ENCODE results near the gene B3GAT1.

DNA sequence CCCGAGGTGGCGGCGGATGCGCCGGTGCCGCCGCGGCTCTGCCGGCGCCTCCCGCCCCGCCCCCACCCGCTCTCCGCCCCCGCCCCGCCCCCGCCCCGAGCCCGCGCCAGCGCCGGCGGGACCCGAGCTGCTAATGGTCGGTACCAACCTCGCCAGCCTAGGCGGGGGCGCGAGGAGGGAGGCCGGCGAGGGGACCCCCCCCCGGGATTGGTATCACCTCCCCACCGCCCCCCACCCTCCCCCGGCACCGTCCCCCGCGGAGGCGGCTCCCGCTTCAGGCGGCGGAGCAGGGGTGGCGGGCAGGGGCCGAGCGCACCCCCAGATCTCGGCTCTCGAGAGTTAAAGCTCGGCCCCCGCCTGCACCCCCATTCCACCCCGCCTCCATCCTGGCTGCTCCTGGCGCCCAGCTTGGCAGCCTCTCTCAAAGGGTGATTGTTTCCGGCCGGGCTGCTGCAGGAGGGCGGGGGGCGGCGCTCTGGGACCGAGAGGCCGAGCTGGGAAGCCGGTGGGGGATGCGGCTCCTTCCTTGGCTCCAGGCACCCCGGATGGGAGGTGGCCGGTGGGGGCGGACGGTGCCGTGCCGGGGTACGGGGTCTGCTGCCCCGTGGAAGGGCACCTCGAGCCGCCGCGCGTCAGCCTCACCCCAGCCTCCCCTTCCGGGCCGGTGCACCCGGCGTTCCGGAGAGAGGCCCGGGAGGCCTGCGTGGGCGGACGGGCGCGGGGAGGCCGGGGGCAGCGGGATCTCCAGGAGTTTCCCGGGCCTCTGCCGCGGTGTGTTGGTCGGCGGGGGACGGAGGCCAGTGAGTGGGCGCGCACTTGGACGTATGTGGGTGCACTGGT, at the start of gene B3GAT1:
- no peak for TF ChIP-seq POLR2A (IDR thresholded peaks at IDR 0.05)
- TF ChIP-seq, protein P1, sequence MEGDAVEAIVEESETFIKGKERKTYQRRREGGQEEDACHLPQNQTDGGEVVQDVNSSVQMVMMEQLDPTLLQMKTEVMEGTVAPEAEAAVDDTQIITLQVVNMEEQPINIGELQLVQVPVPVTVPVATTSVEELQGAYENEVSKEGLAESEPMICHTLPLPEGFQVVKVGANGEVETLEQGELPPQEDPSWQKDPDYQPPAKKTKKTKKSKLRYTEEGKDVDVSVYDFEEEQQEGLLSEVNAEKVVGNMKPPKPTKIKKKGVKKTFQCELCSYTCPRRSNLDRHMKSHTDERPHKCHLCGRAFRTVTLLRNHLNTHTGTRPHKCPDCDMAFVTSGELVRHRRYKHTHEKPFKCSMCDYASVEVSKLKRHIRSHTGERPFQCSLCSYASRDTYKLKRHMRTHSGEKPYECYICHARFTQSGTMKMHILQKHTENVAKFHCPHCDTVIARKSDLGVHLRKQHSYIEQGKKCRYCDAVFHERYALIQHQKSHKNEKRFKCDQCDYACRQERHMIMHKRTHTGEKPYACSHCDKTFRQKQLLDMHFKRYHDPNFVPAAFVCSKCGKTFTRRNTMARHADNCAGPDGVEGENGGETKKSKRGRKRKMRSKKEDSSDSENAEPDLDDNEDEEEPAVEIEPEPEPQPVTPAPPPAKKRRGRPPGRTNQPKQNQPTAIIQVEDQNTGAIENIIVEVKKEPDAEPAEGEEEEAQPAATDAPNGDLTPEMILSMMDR (IDR thresholded peaks at IDR 0.05): no peak

Data from adrenal gland (tissue), 5 donors.